Measurements from ENCODE around the gene HAUS2.

HAUS2 gene

GRCh38 chr15:42611532-42611931, 62.9 kb downstream of the HAUS2 start:
- DNase-seq, result no peak

- DNase-seq, result no peak
Observed at GRCh38 chr15:42612367-42612912, 63.8 kb downstream of the HAUS2 start.

- no peak for DNase-seq
Observed at GRCh38 chr15:42616107-42616506, 67.5 kb downstream of the HAUS2 start.
